Measurements from ENCODE around the gene STX8.

Gene STX8

DNA sequence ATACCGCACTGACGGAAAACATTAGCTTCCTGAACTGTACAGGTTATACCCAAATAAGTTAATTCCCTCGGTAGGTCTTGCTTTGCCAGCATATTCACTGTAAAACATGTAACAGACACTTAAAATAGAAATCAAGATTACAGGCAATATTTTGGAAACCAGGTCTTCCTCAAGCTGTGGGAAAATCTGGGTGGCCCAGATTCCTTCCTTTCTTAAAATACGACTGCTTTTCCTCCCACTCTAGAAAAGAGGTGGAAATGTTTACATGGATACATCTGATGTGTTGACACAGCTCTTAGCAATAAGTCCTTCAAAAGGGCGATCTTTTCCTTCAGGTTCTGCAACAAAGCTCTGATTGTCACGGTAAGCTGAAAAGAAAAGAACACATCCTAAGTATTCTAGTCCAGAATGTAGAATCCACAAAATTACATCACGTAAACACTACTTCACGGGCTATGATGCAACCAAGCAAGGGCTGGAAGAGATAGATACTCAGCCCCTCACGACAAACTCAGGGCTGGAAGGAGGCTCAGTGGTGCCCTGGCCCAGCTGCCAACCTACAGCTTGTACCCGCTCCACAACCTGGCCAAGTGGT lies 18.4 kb downstream of the STX8 start:
- DNase-seq (ENCODE audit: low spot score): no peak

DNA sequence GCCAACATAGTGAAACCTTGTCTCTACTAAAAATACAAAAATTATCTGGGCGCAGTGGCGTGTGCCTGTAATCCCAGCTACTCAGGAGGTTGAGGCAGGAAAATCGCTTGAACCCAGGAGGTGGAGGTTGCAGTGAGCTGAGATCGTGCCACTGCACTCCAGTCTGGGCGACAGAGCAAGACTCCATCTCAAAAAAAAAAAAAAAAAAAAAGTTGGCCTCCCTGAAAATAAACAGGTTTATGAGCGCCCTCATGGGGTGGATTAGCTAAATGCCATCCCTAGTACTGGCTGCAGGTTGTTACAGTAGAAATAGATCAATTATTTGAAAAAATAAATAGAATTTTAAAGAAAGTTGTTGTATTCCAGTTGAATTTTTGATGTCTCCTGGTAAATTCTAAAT lies 20.9 kb downstream of the STX8 start:
- peak; percentile 48 for DNase-seq (ENCODE audit: low spot score)

DNA sequence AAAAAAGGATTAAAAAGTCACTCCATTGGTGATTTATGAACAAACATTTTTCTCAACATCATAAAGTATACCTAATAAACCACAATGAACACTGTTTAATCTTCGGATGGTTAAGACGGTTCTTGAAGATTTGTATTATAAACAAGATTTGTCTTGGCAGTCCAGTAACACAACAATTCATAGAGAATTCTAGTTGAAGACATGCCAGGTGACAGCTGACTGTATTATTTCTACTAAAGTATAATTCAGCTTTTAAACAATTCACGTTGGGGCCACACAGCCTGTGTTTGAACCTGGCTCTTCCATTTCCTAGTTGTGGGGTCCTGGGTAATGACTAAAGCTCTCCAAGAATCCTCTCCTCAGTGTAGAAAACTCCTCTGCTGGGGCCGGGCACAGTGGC lies 22.0 kb downstream of the STX8 start:
- DNase-seq (ENCODE audit: low spot score): no peak

DNA sequence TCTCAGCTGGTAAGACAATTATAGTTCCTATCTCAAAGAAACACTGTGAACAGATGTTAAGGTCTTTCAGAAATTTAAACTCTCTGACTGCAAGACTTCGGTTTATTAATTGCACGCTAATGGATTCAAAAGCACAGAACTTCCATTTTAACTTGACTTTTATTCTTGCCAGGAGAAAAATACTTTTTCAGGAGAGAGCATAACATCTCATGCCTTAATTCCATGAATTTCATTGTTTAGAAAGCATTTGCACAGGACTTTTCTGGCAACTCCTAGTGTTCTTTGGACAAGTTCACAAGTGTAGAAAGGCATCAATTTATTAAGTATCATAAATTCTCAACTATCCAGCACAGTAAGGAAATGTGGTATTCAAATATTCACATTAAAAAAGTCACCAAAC lies 22.4 kb downstream of the STX8 start:
- DNase-seq (ENCODE audit: low spot score): no peak

DNA sequence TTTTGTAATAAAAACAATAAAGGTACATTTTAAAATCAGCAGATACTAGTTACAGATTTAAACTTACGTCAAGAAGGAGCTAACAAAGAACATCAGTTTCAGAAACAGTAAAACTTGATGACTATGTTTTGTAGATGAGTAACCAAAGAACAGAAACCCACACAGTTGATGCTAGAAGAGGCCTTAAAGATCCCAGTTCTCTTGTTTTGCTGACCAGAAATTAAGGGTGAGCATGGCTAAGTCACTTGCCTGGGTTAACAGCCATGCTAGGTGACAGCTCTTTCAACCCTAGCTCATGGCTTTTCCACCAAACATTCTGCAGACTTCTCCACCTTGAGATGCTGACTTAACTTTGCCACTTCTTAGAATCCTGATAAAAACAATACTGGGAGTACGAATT lies 26.4 kb downstream of the STX8 start:
- no peak for DNase-seq (ENCODE audit: low spot score)

DNA sequence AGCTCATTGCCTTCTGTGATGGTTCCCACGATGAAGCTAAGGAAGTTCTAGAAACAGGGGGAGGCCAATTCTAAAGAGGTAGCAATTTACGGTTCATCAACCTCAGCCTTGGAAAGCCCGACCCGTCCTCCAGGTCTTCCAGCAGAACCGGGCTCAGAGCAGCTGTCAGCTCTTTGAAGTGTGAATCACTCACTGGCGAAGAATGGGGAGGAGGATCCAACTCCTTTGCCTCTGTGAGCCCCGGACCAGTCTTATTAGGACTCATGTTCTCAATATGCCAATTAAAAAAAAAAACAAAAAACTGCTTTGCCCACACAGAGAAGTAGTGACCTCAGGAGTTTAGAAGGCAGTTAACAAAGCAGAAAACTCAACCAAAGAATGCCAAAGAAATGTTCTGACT lies 31.4 kb downstream of the STX8 start:
- no peak for DNase-seq (ENCODE audit: low spot score)

DNA sequence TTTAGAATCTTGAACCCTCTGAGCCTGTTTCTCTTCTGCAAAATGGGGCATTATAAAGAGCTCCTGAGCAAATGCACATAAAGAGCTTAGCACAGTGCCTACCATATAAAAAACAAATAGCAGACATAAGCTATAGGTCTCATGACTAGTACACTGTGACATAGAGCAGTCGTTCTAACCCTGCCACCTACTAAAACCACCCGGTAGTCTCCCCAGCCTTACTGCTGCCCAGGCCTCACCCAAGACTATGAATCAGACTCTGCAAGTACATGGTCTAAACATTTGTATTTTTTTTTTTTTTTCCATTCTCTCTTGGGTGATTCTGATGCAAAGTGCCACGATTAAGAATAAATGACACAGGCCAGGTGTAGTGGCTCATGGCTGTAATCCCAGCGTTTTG lies 33.9 kb downstream of the STX8 start:
- no peak for DNase-seq (ENCODE audit: low spot score)

DNA sequence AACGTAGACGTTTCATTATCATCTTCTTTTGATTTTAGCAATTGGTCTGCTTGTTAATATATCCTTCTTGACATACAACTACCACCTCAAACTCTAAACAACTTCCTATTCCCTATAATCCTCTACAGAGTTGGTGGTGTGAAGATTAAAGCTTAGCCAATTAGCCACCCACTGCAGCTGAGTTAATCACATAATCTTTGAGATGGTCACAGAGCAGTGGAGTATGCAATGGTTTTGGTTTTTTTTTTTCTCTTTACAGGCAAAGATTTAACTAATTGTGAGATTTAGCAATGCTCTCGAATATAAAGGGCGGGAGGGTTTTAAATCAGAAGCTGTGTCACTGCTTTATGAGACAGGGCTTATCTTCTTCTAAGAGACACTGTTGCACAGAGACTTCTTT lies 37.0 kb downstream of the STX8 start:
- DNase-seq (ENCODE audit: low spot score): no peak

DNA sequence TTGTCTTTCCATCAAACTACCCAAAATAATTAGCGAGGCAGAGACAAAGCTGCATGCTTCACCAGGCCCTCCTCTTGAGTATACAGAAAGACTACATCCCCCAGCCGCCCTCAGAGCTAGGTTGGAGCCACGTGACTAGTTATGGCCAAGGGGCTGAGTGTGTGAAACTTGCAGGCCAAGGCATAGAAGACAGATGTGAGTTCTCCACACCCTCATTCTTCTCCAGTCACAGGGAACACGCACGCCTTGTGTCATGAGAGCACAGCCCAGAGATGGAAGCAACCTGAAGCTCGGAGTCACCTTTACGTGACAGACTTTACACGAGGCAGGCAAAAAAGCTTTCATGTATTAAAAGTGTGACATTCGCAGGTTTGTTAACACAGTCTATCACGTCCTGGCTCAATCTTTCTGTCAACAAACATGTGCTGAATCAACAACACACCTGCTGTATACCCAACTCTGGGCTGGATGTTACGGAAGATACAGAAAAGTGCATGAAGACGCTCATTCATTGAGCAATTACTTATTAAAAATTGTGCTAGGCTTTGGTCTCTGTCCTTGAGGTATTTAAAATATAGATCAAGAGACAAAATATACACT lies 38.3 kb downstream of the STX8 start:
- DNase-seq (ENCODE audit: low spot score): no peak

DNA sequence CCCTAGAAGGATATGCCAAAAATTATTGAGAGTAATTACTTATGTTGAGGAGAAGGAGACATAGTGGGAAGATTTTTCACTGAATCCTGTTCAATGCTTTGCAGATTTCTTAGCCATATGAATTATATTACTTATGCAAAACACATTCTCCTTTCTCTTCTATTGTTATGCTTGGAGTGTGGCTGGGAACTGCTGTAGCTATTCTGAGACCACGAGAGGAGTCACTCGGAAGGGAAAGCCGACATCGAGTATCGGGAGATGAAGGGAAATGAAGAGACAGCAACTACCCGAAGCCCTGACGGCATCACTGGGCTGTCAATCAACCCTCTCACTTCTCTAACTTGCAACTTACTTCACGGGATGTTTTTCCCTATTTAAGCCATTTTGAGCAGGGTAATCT lies 39.6 kb downstream of the STX8 start:
- no peak for DNase-seq (ENCODE audit: low spot score)

DNA sequence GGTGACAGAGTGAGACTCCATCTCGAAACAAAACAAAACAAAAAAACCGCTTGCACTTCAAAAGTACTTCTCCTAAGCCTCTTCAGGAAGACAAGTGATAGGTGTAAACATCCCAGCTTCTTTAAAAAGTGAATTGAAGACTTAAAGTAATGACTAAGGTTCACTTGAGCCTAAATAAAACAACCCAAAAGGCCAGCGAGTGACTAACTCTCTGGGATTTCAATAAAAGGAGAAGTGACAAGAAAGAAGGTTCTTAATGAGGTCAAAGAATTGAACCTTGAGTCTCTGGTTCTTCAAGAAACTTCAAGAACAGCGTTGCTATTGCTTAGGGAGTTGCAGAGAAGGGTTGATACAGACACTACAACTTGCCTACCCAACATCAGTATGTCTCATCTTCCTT lies 42.2 kb downstream of the STX8 start:
- no peak for DNase-seq (ENCODE audit: low spot score)

DNA sequence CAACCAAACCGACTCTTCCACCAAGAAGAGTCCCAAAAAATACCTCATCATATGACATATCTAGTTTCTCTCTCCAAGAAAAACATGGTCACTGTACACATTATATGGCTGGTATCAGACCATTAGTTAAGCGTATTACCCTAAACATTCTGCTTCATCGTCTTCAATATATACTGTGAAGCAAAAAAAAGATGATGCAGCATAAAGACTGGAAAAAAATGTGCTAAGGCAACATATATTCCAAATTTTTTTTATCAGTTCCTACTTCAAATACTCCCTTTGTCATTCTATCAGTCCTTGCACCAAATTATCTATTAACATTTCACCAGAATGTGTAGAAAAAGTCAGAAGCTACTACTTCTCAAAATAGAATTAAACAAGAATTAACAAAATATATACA lies 42.9 kb downstream of the STX8 start:
- no peak for DNase-seq (ENCODE audit: low spot score)

DNA sequence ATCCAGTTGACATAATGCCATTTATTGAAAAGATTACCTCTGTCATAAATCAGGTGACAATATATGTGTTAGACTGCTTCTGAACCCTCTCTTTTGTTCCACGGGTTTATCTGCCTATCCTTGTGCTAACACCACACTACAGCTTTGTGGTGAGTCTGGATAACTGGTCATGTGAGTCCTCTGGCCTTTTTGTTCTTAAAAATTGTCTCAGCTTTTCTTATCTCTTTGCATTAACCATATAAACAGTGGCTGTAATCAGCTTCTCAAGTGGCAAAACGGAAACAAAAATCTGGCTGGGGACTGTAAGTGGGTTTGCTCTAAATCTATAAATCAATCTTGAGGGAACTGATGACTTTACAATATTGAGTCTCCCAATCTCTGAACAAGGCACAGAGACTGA lies 44.6 kb downstream of the STX8 start:
- DNase-seq (ENCODE audit: low spot score): no peak

DNA sequence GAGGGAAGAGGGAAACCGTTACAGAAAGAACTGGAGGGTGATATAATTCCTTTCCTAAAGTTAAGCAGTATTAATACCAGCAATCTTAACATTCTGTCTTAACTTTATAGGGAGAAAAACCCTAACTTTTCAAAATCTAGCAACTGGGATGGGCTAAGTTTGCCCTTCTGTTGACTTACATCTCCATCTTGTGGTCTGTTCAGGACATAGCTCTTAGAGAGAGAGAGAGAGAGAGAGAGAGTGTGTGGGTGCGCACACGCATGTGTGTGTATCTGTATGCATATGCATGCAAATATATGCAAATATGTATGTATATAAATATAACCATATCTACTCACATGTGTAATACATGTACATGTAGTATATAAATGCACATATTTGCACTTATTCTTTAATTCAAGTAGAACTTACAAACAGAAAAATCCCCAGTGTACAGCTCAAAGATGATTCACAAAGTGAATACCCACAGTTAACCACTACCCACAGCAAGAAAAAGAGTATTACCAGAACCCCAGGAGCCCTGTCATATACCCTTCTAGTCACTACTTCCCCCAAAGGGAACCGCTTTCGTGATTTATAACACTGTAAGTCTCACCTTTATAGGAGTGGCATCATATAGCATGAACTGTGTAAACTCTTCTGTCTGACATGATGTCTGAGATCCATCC lies 46.5 kb downstream of the STX8 start:
- peak; percentile 36 for DNase-seq (ENCODE audit: low spot score)

DNA sequence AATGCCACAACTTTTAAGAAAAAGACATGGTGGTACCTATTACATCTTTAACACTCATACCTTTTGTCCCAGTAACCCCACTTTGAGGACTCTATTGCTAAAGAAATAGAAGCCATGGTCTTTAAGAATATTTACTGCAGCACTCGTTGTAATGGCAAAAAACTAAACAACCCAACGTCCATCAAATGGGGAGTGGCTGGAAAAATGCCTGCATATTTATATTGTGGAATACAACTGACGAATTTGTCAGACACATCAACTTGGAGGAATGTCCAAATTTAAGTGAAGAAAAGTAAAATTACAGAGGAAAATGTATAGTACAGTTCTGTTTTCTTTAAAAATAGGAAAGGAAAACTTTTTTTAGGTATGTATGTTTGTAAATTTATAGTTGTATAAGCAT lies 47.8 kb downstream of the STX8 start:
- DNase-seq (ENCODE audit: low spot score): no peak

DNA sequence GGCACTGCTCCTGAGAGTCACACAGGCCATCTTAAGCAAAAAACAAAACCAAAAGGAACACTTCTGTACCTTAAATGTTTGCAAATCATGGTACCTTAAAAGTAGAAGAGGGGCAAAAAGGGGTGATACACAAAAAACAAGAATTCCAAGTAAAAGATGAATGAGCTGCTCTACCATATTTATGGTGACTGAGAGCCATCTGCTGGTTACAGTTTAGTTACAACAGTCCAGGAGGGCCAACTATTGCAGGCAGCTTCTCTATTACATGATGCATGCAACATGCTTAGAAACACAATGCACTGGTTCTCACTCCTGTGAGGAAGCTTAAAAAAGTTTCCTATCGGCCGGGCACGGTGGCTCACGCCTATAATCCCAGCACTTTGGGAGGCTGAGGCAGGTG lies 53.5 kb downstream of the STX8 start:
- DNase-seq (ENCODE audit: low spot score): peak; percentile 29

DNA sequence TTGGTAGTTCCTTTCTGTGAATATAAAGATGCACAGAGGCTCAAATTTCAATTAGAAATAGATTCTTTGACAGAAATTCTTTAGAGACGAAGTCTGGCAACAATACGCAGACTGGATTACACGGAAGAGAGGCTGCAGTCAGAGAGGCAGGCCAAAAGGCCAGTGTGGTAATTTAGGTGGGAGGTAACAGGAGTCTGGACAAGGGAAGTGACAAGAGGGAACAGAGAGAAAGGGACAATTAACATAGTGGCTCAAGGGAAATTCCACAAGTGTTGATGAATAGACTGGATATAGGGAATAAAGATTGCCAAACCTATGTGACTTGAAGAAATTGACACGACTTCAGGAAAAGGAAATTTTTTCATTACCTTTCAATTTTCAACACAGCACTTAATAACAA lies 54.6 kb downstream of the STX8 start:
- no peak for DNase-seq (ENCODE audit: low spot score)

DNA sequence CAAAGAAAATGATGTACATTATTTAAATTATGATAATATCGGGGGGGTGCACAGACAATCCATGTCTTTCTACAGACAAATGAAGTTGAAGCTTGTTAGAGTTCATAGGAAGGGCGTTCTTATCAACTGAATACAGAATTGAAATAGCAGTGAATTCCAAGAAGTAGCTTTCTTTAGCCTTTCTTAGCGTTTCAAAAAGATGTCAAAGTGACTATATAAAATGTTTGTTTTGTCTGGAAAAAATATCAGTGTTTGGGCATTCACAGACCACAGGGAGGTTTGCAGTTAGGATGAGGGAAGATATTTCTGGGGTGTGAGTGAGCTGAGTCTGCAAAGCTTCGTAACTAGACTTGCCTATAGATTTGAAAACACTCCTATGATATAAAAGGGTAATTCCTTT lies 55.0 kb downstream of the STX8 start:
- DNase-seq (ENCODE audit: low spot score): no peak

DNA sequence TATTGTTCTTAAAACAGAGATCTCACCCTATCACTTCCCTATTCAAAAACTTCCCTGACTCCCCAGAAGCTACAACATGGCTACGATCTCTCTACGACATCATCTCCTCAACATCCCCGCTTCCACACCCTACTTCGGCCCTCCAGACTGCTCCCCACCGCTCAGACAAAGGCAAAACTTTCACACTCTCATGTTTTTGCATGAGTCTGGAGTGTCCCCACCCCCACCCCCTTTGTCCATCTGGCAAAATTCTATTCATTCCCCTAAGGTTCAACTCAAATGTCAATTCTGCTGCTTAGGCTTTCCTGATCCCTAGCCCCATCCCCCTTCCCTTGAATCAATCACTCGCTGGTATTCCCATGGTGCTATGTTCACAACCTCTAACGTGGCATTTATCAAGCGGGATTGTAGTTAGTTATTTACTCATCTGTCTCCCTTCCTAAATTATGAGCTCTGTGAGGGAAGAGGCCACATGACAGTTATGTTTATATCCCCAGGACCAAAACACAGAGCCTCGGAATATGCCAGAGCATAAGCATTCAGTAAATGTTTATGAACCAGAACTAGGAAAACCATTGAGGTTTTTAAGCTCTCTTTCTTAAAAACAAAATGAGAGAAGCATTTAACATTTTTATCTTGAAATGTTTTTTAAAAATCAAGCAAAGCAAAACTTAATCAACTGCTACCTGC lies 55.9 kb downstream of the STX8 start:
- DNase-seq (ENCODE audit: low spot score): no peak

DNA sequence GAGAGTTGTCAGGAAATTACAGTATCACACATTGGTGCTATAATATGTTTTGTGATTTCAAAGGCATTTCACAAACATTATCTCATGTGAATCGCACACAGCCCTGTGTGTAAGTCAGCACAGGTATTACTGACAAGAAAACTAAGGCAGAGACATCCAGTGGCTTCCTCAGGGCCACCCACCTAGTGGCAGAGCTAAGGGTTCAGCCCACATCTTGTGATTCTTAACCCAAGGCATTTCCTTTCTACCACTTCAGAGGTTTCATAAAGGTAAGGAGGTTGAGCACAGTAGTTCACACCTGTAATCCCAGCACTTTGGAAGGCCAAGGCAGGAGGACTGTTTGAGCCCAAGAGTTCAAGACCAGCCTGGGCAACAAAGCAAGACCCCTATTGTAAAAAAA lies 58.2 kb downstream of the STX8 start:
- DNase-seq (ENCODE audit: low spot score): no peak

DNA sequence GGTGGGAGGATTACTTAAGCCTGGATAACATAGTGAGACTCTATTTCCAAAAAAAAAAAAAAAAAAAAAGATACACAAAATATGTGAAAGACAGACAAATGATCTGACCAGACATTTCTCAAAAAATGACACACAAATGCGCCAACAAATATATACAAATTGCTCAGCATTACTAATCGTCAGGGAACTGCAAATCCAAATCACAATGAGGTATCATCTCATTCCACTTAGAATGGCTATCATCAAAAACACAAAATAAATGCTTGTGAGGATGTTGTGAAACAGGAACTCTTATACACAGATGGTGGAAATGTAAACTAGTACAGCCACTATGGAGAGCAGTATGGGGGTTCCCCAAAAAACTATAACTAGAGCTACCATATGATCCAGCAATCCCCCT lies 62.4 kb downstream of the STX8 start:
- DNase-seq (ENCODE audit: low spot score): no peak

DNA sequence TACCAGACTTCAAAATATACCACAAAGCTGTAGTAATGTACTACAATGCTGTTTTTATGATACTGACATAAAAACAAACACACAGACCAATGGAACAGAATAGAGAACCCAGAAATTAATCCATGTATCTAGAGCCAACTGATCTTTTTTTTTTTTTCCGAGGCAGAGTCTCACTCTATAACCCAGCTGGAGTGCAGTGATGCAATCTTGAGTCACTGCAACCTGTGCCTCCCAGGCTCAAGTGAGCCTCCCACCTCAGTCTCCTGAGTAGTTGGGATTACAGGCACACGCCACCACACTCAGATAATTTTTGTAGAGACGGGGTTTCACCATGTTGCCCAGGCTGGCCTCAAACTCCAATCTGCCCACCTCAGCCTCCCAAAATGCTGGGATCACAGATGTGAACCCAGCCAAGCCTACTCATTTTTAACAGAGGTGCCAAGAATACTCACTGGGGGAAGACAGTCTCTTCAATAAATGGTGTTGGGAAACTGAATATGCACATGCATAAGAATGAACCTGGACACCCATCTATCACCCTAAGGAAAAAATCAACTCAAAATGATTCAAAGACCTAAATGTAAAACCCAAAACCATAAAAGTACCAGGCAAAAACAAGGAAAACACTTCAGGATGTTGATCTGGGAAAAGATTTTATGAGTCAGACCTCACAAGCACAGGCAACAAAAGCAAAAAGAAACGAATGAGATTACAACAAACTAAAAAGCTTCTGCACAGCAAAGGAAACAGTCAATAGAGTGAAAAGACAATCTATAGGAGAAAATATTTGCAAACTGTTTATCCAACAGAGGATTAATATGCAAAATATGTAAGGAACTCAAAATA lies 63.1 kb downstream of the STX8 start:
- no peak for DNase-seq (ENCODE audit: low spot score)

All from AG08396 (cell line).